ENCODE results near the gene AGPAT4. TPM values are rescaled to one million over a fixed set of nuclear protein-coding genes. Genes with fewer than 3 reads are reported as not detected.

The AGPAT4 gene
- total RNA-seq, 2 donors from 2014 or later = 8.0 to 9.5 TPM

DNA sequence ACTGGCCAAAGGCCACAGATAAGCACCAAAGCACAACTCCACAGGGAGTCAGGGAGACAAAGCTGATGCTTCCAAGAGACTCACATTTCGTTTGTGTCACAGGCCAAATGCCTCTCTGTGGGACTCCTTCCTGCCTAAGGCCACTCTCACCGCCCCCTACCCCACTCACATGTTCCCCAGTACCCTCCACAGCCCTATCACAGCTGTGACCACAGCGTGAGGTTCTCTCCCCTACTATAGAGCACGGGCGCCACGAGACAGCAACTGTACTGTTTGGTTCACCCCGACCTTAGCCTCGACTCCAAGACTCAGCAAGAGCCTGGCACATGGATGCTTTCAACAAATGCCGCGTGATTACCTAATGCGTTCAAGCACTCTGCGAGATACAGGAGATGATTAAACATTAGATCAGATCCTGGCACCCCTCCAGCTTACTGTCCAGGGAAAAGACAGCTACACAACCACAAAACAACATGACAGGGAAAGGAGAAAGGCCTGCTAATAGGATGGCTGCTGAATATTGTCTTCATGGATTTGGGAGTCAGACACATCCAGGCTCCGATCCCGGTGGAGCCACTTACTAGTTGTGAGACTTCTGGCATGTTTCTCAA, 105.5 kb downstream of the AGPAT4 start:
- H3K27me3 Mint-ChIP-seq (ENCODE audit: low read depth) = no peaks in the 10 kb centered on the region
- no peak overlapping the region for H3K4me3 Mint-ChIP-seq
- H3K9me3 Mint-ChIP-seq = peaks cover 0 to 2% of the 10 kb centered on the region in 2 donors
- DNase-seq (no peak), ATAC-seq (replicated peaks in 1 of 2) (no peak)
- no peak overlapping the region for H3K27ac Mint-ChIP-seq
- no peaks in the 10 kb centered on the region for H3K4me1 Mint-ChIP-seq (ENCODE audit: low read depth)
- peaks cover 0 to 3% of the 10 kb centered on the region in 2 donors for H3K36me3 Mint-ChIP-seq (ENCODE audit: insufficient read depth in 2 of 2)

- Mint-ChIP-seq H3K27ac (no peak overlapping the region), H3K9me3 (no peaks in the 10 kb centered on the region), H3K36me3 (ENCODE audit: insufficient read depth in 2 of 2) (no peaks in the 10 kb centered on the region), H3K4me1 (ENCODE audit: low read depth) (no peaks in the 10 kb centered on the region), H3K27me3 (ENCODE audit: low read depth) (no peaks in the 10 kb centered on the region), H3K4me3 (no peak overlapping the region)
- DNase-seq (no peak), ATAC-seq (replicated peaks in 1 of 2) (no peak)
These were observed 107.2 kb downstream of the AGPAT4 start for GRCh38 chr6:161166677-161167076.

DNA sequence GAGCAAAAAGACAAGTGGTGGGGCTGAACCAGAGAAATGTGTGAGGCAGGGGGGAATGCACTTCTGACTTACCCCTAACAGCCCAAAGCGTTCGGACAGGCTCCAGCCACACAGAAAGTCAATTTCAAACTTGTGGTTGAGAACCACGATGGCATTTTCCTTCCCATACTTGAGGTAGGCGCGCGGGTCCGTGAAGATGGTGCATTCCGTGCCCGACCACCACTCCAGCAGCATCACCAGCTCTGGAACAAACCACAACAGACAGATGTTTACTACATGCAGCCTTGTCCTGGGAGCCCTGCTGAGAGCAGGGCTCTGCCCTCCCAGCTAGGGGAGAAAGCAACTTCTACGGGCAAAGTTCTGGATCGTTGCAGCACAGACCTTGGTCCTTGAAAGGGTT, 107.7 kb downstream of the AGPAT4 start:
- H3K27me3 Mint-ChIP-seq (ENCODE audit: low read depth) = no peaks in the 10 kb centered on the region
- no peaks in the 10 kb centered on the region for H3K4me1 Mint-ChIP-seq (ENCODE audit: low read depth)
- ATAC-seq (replicated peaks in 1 of 2) (no peak), DNase-seq (no peak)
- no peak overlapping the region for H3K27ac Mint-ChIP-seq
- H3K9me3 Mint-ChIP-seq = no peaks in the 10 kb centered on the region
- H3K4me3 Mint-ChIP-seq = no peak overlapping the region
- H3K36me3 Mint-ChIP-seq (ENCODE audit: insufficient read depth in 2 of 2) = no peaks in the 10 kb centered on the region

DNA sequence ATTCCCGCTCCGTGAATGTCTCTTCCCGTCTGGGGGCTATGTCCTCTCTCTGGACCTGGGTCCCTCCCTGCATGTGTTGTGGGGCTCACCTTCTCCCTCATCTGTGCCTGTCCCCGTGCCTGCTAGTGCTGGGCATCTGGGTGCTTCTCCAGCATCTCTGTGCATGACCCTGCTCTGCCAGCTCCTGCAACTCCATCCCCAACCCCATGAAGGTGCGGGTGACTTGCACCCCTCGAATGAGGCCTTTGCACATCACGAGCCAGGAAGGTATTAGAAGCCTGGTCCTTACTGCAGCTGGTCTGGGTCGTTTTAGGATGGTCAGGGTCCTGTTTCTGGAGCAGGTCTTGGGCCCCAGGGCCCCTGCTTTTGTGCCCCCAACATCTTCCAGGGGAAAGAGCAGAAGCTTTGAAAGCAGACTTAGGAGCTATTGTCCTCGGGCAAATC, 109.7 kb downstream of the AGPAT4 start:
- no peak for ATAC-seq (replicated peaks in 1 of 2)
- Mint-ChIP-seq H3K4me1 (ENCODE audit: low read depth) (no peaks in the 10 kb centered on the region), H3K27me3 (ENCODE audit: low read depth) (no peaks in the 10 kb centered on the region), H3K4me3 (no peak overlapping the region), H3K27ac (no peak overlapping the region), H3K36me3 (ENCODE audit: insufficient read depth in 2 of 2) (no peaks in the 10 kb centered on the region), H3K9me3 (no peaks in the 10 kb centered on the region)
- no peak for DNase-seq

DNA sequence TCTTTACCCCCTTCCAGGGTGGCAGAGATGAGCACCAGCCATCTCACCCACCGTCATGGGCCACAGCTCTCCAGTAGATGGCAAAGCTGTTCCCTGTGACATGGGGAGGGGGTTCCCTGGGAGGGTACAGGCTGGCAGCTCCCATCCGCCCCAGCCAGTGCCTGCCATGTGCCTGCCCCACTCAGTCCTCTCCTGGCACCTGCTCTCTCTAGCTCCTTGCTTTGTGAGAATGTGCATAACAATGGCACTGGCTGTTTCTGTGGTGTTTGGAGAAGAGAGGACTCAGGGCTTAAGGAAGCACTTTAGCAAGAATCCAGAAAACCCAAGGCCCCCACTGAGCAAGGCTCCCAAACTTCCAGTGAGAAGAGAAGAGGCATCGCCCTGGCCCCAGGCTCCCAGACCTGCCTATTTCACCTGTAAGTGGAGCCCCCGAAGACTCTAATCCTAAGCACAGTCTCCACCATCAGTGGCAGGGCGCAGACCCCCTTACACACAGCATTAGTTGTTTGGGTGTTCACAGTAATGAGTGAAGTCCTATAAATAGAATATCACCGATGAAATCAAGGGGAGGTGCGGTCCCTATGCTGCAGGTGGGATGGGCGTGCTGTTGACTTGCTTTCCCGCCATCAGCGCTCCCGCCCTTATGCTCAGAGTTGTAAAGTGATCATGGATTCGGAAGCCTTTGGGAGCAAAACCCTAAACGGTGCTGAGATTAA, 110.2 kb downstream of the AGPAT4 start:
- ATAC-seq (replicated peaks in 1 of 2) (no peak), DNase-seq (no peak)
- no peak overlapping the region for H3K27ac Mint-ChIP-seq
- no peaks in the 10 kb centered on the region for H3K36me3 Mint-ChIP-seq (ENCODE audit: insufficient read depth in 2 of 2)
- H3K4me1 Mint-ChIP-seq (ENCODE audit: low read depth) = no peaks in the 10 kb centered on the region
- H3K9me3 Mint-ChIP-seq = no peaks in the 10 kb centered on the region
- no peaks in the 10 kb centered on the region for H3K27me3 Mint-ChIP-seq (ENCODE audit: low read depth)
- no peak overlapping the region for H3K4me3 Mint-ChIP-seq

- Mint-ChIP-seq H3K9me3 (no peaks in the 10 kb centered on the region), H3K4me1 (ENCODE audit: low read depth) (no peaks in the 10 kb centered on the region), H3K4me3 (no peak overlapping the region), H3K27me3 (ENCODE audit: low read depth) (no peaks in the 10 kb centered on the region), H3K27ac (no peak overlapping the region), H3K36me3 (ENCODE audit: insufficient read depth in 2 of 2) (peaks cover 1 to 3% of the 10 kb centered on the region in 2 donors)
- DNase-seq (no peak), ATAC-seq (replicated peaks in 1 of 2) (no peak)
These were observed 111.1 kb downstream of the AGPAT4 start for GRCh38 chr6:161162722-161163121.

GRCh38 chr6:161161889-161162624, 111.8 kb downstream of the AGPAT4 start:
- H3K36me3 Mint-ChIP-seq (ENCODE audit: insufficient read depth in 2 of 2) = peaks cover 1 to 3% of the 10 kb centered on the region in 2 donors
- H3K27me3 Mint-ChIP-seq (ENCODE audit: low read depth) = no peaks in the 10 kb centered on the region

GRCh38 chr6:161161121-161161520, 112.7 kb downstream of the AGPAT4 start:
- Mint-ChIP-seq H3K27me3 (ENCODE audit: low read depth) (no peaks in the 10 kb centered on the region), H3K4me1 (ENCODE audit: low read depth) (no peaks in the 10 kb centered on the region), H3K9me3 (no peaks in the 10 kb centered on the region), H3K27ac (no peak overlapping the region), H3K4me3 (no peak overlapping the region), H3K36me3 (ENCODE audit: insufficient read depth in 2 of 2) (peaks cover 1 to 3% of the 10 kb centered on the region in 2 donors)
- no peak for DNase-seq
- no peak for ATAC-seq (replicated peaks in 1 of 2)

More at GRCh38 chr6:161161889-161162624, 111.8 kb downstream of the AGPAT4 start:
- ATAC-seq (replicated peaks in 1 of 2) (no peak), DNase-seq (no peak)
- Mint-ChIP-seq H3K4me1 (ENCODE audit: low read depth) (no peaks in the 10 kb centered on the region), H3K27ac (no peak overlapping the region), H3K9me3 (no peaks in the 10 kb centered on the region), H3K4me3 (no peak overlapping the region)

DNA sequence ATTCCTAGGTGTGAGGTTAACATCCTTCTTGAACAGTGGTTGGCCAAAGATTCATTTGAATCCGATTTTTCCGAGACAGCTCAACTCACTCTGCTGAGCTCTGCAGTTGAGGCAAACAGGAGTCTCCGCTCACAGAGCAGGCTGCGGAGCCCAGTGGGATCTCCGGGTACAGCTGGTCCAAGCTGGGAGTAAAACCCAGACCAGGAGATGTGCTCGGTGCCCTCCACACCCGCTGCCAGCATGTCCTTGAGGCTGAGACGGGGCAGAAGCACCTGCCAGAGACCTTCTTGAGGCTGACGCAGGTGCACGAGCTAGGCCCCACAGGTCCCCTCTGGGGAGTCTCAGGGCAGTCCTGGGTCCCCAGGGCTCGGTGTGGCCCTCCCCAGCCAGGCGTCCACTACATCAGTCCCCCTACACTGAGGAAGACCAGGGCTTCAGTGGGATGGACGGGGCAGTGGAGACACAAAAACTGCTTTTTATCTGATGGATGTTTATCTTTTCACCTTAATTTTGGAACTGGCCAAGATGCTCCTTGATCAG, 119.0 kb downstream of the AGPAT4 start:
- no peaks in the 10 kb centered on the region for H3K4me1 Mint-ChIP-seq (ENCODE audit: low read depth)
- no peak overlapping the region for H3K4me3 Mint-ChIP-seq
- no peaks in the 10 kb centered on the region for H3K9me3 Mint-ChIP-seq
- no peaks in the 10 kb centered on the region for H3K27me3 Mint-ChIP-seq (ENCODE audit: low read depth)
- H3K36me3 Mint-ChIP-seq (ENCODE audit: insufficient read depth in 2 of 2) = peaks cover 1 to 3% of the 10 kb centered on the region in 2 donors
- ATAC-seq (replicated peaks in 1 of 2) = no peak
- no peak for DNase-seq
- no peak overlapping the region for H3K27ac Mint-ChIP-seq

DNA sequence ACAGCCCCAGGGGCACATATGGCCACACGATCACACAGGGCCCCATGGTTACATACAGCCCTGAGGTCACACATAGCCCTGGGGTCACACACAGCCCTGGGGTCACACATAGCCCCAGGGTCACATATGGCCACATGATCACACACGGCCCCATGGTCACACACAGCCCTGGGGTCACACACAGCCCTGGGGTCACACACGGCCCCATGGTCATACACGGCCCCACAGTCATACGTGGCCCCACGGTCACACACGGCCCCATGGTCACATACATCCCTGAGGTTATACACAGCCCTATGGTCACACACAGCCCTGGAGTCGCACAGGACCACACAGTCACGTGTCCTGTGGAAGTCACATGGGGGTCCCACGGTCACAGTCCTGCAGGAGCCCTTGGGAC, 120.1 kb downstream of the AGPAT4 start:
- Mint-ChIP-seq H3K9me3 (no peaks in the 10 kb centered on the region), H3K27ac (no peak overlapping the region), H3K4me1 (ENCODE audit: low read depth) (no peaks in the 10 kb centered on the region), H3K4me3 (no peak overlapping the region), H3K36me3 (ENCODE audit: insufficient read depth in 2 of 2) (peaks cover 1 to 3% of the 10 kb centered on the region in 2 donors), H3K27me3 (ENCODE audit: low read depth) (no peaks in the 10 kb centered on the region)
- DNase-seq (no peak), ATAC-seq (replicated peaks in 1 of 2) (peak in 1 of 2 donors; percentile 16)

- no peaks in the 10 kb centered on the region for H3K36me3 Mint-ChIP-seq (ENCODE audit: insufficient read depth in 2 of 2)
- no peak overlapping the region for H3K4me3 Mint-ChIP-seq
- H3K9me3 Mint-ChIP-seq = no peaks in the 10 kb centered on the region
- ATAC-seq (replicated peaks in 1 of 2) (peak; percentile 56 to 67), DNase-seq (peak; percentile 18 to 23)
- no peaks in the 10 kb centered on the region for H3K27me3 Mint-ChIP-seq (ENCODE audit: low read depth)
- no peaks in the 10 kb centered on the region for H3K4me1 Mint-ChIP-seq (ENCODE audit: low read depth)
- no peak overlapping the region for H3K27ac Mint-ChIP-seq
These were observed 120.8 kb downstream of the AGPAT4 start for GRCh38 chr6:161152907-161153662.

- no peaks in the 10 kb centered on the region for H3K27me3 Mint-ChIP-seq (ENCODE audit: low read depth)
- no peaks in the 10 kb centered on the region for H3K4me1 Mint-ChIP-seq (ENCODE audit: low read depth)
- no peaks in the 10 kb centered on the region for H3K36me3 Mint-ChIP-seq (ENCODE audit: insufficient read depth in 2 of 2)
- no peak overlapping the region for H3K4me3 Mint-ChIP-seq
- ATAC-seq (replicated peaks in 1 of 2) (no peak), DNase-seq (no peak)
- no peaks in the 10 kb centered on the region for H3K9me3 Mint-ChIP-seq
- no peak overlapping the region for H3K27ac Mint-ChIP-seq
These were observed 121.4 kb downstream of the AGPAT4 start for GRCh38 chr6:161152527-161152862.
